ENCODE results near the gene DEAF1.
"Not testable (repeated sequence)": the region's sequence is repeated elsewhere in the genome, so short reads cannot be mapped to it uniquely, and the experiment has no call there.

DEAF1 gene

DNA sequence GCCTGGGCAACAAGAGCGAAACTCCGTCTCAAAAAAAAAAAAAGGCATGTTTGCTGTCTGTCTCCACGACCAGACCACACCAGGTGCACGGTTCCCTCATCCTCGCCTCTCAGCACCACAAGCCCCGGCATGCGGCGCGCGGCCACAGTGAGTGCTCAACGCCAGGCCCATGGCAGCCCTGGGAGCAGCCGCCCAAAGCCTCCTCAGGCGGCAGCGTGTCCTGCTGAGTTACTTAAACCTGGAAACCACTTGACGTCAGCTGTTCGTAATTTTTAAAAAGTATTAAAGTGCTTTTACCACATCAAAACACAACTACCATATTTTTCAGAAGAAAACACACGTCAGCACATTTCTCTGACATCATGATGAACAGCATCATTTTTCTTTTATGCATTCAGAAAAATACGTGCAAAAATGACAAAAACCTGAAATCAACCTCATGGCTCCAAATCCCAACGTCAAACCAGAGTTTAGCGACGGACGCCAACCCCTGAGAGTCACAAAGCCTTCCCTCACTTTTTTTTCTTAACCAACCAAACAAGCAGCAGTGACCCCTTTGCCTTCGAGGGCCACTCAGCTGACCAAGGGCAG lies 2.1 kb downstream of the DEAF1 start:
- no peak overlapping the region for H3K4me3 ChIP-seq (ENCODE audit: low read depth, low read length)

DNA sequence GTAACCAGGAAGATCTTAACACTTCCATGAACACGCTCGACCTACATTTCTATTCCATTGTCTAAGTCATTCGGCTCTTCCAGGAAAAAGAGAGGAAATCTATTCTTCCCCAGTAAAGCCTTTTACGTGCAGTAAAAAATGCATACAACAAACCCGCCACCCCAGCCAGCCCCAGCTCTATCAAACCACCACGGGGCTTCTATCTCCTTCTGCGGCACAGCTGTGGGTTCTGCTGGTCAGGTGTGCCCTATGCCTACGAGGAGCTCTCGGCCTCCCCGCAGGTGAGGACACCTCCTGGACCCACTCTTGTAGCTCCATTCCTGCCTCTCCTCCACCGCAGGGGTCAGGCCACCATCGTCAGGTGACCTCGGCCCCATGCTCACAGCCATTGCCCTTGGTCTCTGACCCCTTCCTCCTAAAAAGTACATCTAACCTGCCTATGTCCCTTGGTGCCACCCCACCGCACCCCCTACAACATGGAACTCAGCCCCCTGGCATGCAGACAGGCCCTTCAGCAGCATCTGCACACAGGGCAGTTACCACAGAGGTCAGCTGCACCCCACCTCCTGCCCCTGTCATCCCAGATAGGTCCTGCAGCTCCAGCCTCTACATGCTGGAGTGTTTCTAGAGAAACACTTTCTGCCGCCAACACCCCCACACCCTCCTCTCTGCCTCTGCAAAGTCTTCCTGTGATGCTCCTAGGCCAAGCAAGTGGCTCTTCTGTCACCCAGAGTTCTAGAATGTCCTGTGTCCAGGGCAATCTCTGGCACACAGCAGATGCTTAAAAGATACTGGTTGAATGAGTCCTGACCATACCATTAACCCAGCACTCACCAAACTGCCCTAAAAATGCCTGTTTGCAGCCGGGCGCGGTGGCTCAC lies 3.1 kb downstream of the DEAF1 start:
- TF ChIP-seq, protein P1, sequence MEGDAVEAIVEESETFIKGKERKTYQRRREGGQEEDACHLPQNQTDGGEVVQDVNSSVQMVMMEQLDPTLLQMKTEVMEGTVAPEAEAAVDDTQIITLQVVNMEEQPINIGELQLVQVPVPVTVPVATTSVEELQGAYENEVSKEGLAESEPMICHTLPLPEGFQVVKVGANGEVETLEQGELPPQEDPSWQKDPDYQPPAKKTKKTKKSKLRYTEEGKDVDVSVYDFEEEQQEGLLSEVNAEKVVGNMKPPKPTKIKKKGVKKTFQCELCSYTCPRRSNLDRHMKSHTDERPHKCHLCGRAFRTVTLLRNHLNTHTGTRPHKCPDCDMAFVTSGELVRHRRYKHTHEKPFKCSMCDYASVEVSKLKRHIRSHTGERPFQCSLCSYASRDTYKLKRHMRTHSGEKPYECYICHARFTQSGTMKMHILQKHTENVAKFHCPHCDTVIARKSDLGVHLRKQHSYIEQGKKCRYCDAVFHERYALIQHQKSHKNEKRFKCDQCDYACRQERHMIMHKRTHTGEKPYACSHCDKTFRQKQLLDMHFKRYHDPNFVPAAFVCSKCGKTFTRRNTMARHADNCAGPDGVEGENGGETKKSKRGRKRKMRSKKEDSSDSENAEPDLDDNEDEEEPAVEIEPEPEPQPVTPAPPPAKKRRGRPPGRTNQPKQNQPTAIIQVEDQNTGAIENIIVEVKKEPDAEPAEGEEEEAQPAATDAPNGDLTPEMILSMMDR (IDR thresholded peaks at IDR 0.05; ENCODE audit: low read depth, low read length) = no peak
- Histone ChIP-seq H3K4me3 (ENCODE audit: low read depth, low read length) (no peak overlapping the region), H3K36me3 (no peaks in the 10 kb centered on the region; the same call in 1 of the 2 replicates), H3K9me3 (no peaks in the 10 kb centered on the region), H3K27me3 (no peaks in the 10 kb centered on the region), H3K4me1 (no peaks in the 10 kb centered on the region)
- no peak for DNase-seq

More for the DNA sequence above, 2.1 kb downstream of the DEAF1 start:
- no peak for DNase-seq
- no peaks in the 10 kb centered on the region for H3K4me1 ChIP-seq
- H3K9me3 ChIP-seq = no peaks in the 10 kb centered on the region
- TF ChIP-seq, protein P1 (IDR thresholded peaks at IDR 0.05; ENCODE audit: low read depth, low read length) = no peak
- no peaks in the 10 kb centered on the region for H3K27me3 ChIP-seq
- H3K36me3 ChIP-seq = no peaks in the 10 kb centered on the region; the same call in 1 of the 2 replicates

DNA sequence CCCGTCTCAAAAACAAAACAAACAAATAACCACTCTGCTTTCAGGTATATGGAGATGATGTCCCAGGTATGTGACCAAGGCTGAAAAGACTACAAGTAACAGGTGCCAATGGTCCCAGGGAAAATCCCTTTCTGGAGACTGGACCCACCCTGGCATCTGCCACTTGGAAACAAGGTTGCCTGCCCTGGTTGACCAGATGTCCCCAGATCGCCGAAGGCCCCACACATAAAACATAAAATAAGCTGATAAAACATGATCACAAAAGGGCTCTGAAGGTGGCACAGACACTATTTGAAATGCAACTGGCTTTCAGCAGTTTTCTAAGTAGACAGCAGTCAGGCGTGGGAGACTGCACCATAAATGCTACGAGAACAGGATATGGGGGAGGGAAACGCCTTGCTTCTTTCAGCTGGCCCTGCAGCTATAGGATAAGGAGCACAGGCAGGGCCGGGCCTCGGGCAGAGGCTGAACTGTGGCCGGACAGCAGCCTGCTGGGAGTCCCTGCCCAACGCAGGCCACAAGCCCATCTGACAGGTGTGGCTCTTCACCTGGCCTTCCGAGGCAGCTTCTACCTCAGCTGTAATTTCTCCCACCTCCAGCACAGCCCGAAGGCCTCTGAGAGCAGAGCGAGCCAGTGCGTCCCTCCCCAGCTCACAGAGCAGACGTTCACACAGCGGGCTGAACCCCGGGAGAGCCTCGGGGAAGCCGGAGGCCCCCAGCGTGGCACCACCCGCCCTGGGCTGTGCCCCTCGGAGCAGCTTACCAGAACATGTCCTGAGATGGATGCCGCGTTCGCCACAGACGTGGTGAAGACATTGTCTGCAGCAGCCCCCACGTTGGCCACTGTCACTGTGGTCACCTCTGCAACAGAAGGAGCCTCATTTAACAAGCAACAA lies 4.0 kb downstream of the DEAF1 start:
- H3K9me3 ChIP-seq = no peaks in the 10 kb centered on the region
- no peaks in the 10 kb centered on the region for H3K4me1 ChIP-seq
- H3K27me3 ChIP-seq = no peaks in the 10 kb centered on the region
- H3K4me3 ChIP-seq (ENCODE audit: low read depth, low read length) = no peak overlapping the region
- no peaks in the 10 kb centered on the region; the same call in 1 of the 2 replicates for H3K36me3 ChIP-seq
- TF ChIP-seq, protein P1 (IDR thresholded peaks at IDR 0.05; ENCODE audit: low read depth, low read length) = no peak
- no peak for DNase-seq

DNA sequence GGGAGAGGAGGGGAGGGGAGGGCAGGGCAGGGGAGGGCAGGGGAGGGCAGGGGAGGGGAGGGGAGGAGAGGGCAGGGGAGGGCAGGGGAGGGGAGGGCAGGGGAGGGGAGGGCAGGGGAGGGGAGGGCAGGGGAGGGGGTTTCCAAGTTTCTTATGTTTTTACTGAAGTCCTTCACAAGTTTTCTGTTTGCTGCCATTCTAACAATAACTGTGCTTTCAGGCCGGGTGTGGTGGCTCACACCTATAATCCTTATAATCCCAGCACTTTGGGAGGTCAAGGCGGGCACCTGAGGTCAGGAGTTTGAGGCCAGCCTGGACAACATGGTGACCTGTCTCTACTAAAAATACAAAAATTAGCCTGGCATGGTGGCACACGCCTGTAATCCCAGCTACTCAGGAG lies 4.8 kb downstream of the DEAF1 start:
- H3K4me1 ChIP-seq; H3K4me3 ChIP-seq (ENCODE audit: low read depth, low read length); H3K9me3 ChIP-seq; DNase-seq; H3K27me3 ChIP-seq; H3K36me3 ChIP-seq: not testable (repeated sequence)

DNA sequence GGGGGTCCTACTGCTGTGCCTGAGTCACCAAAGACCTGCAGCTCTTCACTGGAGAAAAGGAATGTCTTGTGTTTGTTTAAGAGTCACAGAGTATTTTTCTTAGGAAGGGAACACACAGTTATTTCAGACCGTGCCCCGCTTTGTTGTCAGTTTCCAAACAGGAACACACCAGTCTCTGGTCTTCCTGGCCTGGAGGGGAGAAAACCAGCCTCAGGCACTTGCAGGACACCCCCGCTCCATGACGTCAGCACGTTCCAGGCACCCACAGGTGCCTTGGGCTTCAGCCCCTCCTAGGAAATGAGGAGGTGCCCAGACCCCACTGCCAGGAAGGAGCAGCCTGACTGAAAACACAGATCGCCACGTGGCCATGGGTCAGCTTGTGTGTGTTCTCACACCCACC lies 5.4 kb downstream of the DEAF1 start:
- Histone ChIP-seq H3K27me3 (no peaks in the 10 kb centered on the region), H3K36me3 (no peaks in the 10 kb centered on the region; the same call in none of the 2 replicates), H3K9me3 (no peaks in the 10 kb centered on the region), H3K4me1 (no peaks in the 10 kb centered on the region), H3K4me3 (ENCODE audit: low read depth, low read length) (no peak overlapping the region)
- TF ChIP-seq, protein P1 (IDR thresholded peaks at IDR 0.05; ENCODE audit: low read depth, low read length) = no peak
- DNase-seq = no peak

DNA sequence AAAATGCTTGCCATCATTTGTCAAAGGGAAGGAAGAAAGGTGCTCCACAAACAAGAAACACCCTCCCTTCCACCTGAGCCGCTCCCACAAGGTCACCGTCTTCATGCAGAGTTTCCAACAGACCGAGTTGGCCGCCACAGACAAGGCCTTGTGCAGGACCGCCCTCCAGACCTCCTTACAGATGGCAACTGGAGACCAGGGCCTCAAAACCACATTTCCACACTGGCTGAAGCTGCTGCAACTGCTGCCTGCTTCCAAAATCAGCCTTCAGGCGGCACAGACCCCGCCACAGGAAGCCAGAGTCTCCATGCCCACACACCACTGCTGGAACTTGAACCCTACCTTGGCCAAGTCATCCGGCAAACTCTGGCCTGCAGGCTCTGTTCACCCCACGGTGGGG lies 6.3 kb downstream of the DEAF1 start:
- Histone ChIP-seq H3K27me3 (no peaks in the 10 kb centered on the region), H3K4me1 (no peaks in the 10 kb centered on the region), H3K36me3 (peaks cover 1% of the 10 kb centered on the region), H3K4me3 (ENCODE audit: low read depth, low read length) (no peak overlapping the region), H3K9me3 (no peaks in the 10 kb centered on the region)
- DNase-seq = no peak
- TF ChIP-seq, protein P1 (IDR thresholded peaks at IDR 0.05; ENCODE audit: low read depth, low read length) = no peak

Measured in BE2C (cell line).